IPS-18c (cell line): ENCODE results near the gene MAP4K4.
A peak's percentile ranks its signal among the peaks of the same experiment; 100 is the strongest.

Experiments used
- H3K4me3 ChIP-seq: 2 replicates; pipeline ENCODE4 v1.7.0; 2013; ENCODE audit warnings: low read depth, mild to moderate bottlenecking, low read length, moderate library complexity; ENCODE audit not compliant: insufficient read depth
- H3K9me3 ChIP-seq: one replicate; pipeline ENCODE4 v1.6.1; 2013; ENCODE audit warnings: mild to moderate bottlenecking, low read length, moderate library complexity; ENCODE audit not compliant: control insufficient read depth, insufficient read depth

MAP4K4 gene

DNA sequence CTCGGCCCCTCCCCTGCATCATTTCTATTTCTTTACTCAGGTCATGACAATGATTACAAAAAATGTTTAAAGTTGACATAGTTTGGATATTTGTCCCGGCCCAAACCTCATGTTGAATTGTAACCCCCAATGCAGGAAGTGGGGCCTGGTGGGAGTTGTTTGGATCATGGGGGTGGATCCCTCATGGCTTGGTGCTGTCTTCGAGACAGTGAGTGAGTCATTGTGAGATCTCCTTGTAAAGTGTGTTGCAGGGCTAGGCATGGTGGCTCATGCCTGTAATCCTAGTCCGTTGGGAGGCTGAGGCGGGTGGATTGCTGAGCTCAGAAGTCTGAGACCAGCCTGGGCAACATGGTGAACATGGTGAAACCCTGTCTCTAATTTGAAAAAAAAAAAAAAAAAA, 9.2 kb upstream of the MAP4K4 start:
- Histone ChIP-seq H3K9me3 (no peaks in the 10 kb centered on the region), H3K4me3 (no peak overlapping the region)

DNA sequence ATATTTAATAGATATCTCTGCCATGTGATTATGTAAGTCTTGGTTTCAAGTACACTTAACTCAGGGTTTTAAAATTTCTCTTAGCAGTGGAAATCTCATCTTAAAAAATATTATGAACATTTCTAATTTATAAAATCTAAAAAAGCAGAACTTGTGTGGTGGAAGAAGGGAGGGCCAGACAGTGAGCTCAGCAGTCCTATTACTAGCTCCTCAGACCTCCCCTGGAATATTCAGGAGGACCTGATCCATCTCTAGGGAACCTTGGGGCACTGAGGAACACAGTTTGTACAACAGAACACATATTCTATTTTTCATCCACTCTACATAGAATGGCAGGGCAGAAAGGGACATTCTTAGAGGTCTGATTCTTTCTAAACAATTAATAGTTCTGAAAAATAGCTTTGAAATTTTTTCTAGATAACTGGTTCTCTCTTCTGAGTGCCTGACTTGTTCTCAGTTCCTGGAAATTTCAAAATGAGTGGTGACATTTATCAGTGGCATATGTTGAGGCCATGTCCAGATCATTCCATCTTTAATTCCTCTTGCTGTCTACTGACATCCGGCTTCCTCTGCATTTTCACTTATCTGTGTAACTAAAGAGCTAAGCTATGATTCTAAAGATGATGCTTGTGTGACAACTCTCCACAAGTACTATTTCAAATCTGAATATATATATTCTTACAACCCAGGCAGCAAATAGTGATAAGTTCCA, 8.2 kb upstream of the MAP4K4 start:
- no peak overlapping the region for H3K4me3 ChIP-seq
- peaks cover 4% of the 10 kb centered on the region for H3K9me3 ChIP-seq

DNA sequence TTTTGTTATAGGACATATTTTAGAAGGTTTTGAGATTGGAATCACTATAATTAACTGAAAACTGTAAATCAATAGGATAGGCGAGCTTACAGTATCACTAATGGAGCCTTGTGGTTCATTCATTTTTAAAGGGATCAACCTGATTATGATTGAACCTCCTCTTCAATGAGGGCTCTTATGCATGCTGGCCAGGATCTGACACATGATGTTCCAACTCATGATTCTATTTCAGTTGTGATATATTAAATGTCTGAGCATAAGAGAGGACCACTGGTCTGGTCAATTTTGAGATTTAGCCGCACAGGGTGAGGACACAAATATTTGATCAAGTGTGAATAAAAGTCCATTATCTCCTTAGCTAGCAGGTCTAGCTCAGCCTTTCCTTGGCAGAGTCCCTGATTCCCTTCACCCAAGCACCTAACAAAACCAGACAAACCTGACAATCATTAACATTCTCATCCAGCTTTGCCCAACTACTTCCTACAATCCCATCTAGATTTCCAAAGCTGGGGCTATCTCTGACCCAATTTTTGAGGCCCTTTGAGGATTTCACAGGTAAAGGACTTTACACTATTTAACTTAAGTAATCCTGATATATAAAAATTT, 6.9 kb upstream of the MAP4K4 start:
- H3K4me3 ChIP-seq, result no peak overlapping the region
- H3K9me3 ChIP-seq, result peaks cover 4% of the 10 kb centered on the region

GRCh38 chr2:101692041-101692440, 5.5 kb upstream of the MAP4K4 start:
- H3K9me3 ChIP-seq, result peaks cover 4% of the 10 kb centered on the region
- H3K4me3 ChIP-seq, result no peak overlapping the region

GRCh38 chr2:101692766-101693165, 4.7 kb upstream of the MAP4K4 start:
- Histone ChIP-seq H3K9me3 (peaks cover 4% of the 10 kb centered on the region), H3K4me3 (no peak overlapping the region)

GRCh38 chr2:101693991-101694588, 3.4 kb upstream of the MAP4K4 start:
- Histone ChIP-seq H3K9me3 (peaks cover 4% of the 10 kb centered on the region), H3K4me3 (no peak overlapping the region)

- Histone ChIP-seq H3K9me3 (peaks cover 4% of the 10 kb centered on the region), H3K4me3 (peak overlapping the region; percentile 72)
These were observed 1.0 kb upstream of the MAP4K4 start for GRCh38 chr2:101696272-101697123.

- H3K4me3 ChIP-seq, result peak overlapping the region; percentile 56
These were observed 722 bp downstream of the MAP4K4 start for GRCh38 chr2:101698014-101698843.

GRCh38 chr2:101698844-101699754, 1.6 kb downstream of the MAP4K4 start:
- peaks cover 3% of the 10 kb centered on the region for H3K9me3 ChIP-seq
- H3K4me3 ChIP-seq, result peak overlapping the region; percentile 56

More at GRCh38 chr2:101698014-101698843, 722 bp downstream of the MAP4K4 start:
- peaks cover 6% of the 10 kb centered on the region for H3K9me3 ChIP-seq

GRCh38 chr2:101699755-101700461, 2.4 kb downstream of the MAP4K4 start:
- peaks cover 2% of the 10 kb centered on the region for H3K9me3 ChIP-seq
- H3K4me3 ChIP-seq, result peak overlapping the region; percentile 56

DNA sequence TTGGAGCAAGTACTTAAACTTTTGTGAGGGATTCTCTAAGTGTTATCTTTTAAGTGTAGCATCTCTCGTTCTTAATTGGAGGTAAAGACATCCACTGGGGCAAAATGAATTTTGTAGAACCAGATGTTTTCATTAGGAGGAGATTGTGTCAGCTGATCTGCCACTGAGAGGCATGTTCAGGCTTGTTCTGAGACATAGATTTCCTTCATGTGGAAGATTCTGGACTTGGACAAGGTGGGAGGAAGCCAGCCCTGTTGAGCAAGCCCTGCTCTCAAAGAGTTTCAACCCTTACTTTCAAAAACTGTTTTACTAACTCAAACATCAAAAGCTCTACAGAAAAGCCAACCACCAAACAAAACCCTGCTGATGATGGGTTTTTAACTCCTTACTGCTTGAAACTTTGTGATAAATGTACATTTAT, 6.5 kb downstream of the MAP4K4 start:
- H3K9me3 ChIP-seq, result peaks cover 2% of the 10 kb centered on the region
- H3K4me3 ChIP-seq, result no peak overlapping the region

DNA sequence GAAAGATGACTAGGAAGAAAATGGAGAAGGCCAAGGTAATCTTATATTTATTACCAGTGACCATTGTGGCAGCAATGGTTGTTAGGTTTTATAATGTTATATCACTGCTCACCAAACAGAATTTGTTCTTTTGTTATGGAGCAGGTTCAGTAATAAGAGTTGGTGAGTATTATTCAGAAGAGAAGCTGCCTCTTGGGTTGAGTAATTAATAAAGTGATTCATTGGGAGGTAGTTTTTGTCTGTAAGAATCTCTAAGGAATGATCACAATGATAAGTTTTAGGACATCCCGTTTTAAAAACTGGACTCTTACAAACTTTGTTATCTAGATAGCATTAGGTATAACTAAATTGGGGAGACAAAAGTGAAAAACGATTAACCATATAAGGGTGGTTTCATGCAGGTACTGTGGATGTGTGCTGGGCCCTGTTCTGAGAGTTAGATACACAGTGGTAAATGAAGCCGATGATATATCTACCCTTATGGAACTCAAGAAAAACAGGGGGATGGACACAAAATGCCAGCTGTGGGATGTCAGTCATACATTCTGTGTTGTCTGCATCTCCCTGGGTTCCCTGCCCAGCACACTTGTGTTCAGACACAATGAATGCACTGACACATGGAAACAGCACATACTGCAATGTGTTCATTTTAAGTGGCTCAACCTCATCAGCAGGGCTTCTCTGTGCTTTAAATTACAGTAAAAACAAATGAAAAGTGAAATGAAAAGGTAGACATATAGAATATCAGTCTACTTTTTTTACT, 7.5 kb downstream of the MAP4K4 start:
- H3K4me3 ChIP-seq, result no peak overlapping the region
- H3K9me3 ChIP-seq, result peaks cover 2% of the 10 kb centered on the region

DNA sequence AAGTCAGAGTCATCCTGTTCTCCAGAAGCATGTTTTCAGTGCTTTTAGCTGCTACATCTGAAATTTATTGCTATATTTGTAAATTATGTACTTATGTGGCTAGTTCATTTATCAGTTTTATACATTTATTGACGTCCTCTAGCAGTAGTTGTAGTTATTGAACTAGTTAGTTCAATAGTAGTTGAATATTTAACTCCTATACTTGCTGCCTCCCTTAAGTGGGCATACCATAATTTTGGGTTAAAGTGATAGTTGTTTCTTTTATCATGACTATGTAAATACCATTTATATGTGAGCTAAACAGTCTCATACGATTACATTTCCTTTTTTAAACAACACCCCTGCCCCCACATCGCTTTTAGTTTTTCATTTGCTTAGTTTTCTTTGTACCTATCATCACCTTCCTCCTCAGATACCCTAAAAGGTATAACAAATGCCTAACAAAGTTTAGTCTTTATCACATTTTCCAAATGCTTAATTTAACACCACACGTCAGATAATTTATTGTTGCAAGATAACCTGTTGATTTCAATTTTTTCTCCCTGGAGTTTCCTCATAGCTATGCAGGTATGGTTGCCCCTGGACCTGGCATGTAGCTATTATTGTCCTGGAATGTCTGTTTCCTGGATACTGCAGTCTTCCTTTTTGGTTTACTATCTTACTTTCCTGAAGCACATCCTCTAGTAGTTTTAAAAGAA, 8.8 kb downstream of the MAP4K4 start:
- Histone ChIP-seq H3K9me3 (peaks cover 2% of the 10 kb centered on the region), H3K4me3 (no peak overlapping the region)

DNA sequence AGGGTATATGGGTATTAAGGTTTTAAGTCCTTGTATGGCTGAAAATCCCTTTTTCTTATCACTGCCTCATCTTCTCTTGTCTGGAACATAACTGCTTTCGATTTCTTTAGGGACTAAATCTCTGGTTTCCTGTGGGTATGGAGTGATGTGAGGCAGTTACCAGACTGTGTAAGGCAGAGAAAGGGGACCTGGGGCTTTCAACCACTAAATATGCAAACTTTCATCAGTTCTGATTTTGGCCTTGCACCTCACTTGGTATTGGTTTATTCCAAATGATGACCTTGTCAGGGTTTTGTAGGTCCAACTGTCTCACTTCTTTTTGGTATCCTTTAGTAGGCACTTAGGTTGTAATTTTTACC, 9.3 kb downstream of the MAP4K4 start:
- peaks cover 2% of the 10 kb centered on the region for H3K9me3 ChIP-seq
- H3K4me3 ChIP-seq, result no peak overlapping the region
